Spleen (tissue), 11 donors: ENCODE results near the gene TACC3. TPM values are rescaled to one million over a fixed set of nuclear protein-coding genes. Genes with fewer than 3 reads are reported as not detected.

Experiments
- DNase-seq: peaks from one replicate; pipeline ENCODE4 v3.0.0-alpha.2; 2020
- H3K27ac ChIP-seq, 8 donors: fragments of 200-600 bp; sonication (generic) in 7 of 8; 1 replicate in 4 of 8; 2 replicates in 4 of 8; pipeline versions ENCODE4 v1.5.0 to v1.8.0; 2016 to 2021; ENCODE audit warnings: inconsistent platforms in 4 of 8, mild to moderate bottlenecking in 4 of 8, moderate library complexity in 1 of 8
- H3K27me3 ChIP-seq, 7 donors: fragments of 200-600 bp; sonication (generic) in 6 of 7; replicated peaks in 1 of 7; 1 replicate in 4 of 7; 2 replicates in 3 of 7; pipeline versions ENCODE4 v1.5.0 to v1.8.0; 2016 to 2021; ENCODE audit warnings: inconsistent platforms in 3 of 7, mild to moderate bottlenecking in 1 of 7
- H3K36me3 ChIP-seq, 6 donors: fragments of 200-600 bp; sonication (generic) in 5 of 6; 1 replicate in 4 of 6; 2 replicates in 2 of 6; pipeline versions ENCODE4 v1.5.0 to v1.8.0; 2016 to 2021; ENCODE audit warnings: inconsistent platforms in 2 of 6
- H3K4me1 ChIP-seq, 6 donors: fragments of 200-600 bp; sonication (generic) in 5 of 6; 1 replicate in 3 of 6; 2 replicates in 3 of 6; pipeline versions ENCODE4 v1.5.0 to v1.8.0; 2016 to 2021; ENCODE audit warnings: inconsistent platforms in 3 of 6
- H3K4me3 ChIP-seq, 8 donors: fragments of 200-600 bp; sonication (generic) in 7 of 8; 1 replicate in 4 of 8; 2 replicates in 4 of 8; pipeline versions ENCODE4 v1.5.0 to v1.8.0; 2016 to 2021; ENCODE audit warnings: inconsistent platforms in 4 of 8, mild to moderate bottlenecking in 4 of 8, moderate library complexity in 2 of 8
- H3K9me3 ChIP-seq, 8 donors: fragments of 200-600 bp; sonication (generic) in 7 of 8; 1 replicate in 4 of 8; 2 replicates in 4 of 8; pipeline versions ENCODE4 v1.5.0 to v1.8.0; 2016 to 2021; ENCODE audit warnings: inconsistent platforms in 4 of 8
- CTCF ChIP-seq, 11 experiments: fragments of 200-600 bp in 7 of 11; fragments of 450-650 bp in 4 of 11; sonication (generic) in 4 of 11; IDR thresholded peaks in 8 of 11; conservative IDR thresholded peaks in 3 of 11; 1 replicate in 7 of 11; 2 replicates in 4 of 11; pipeline versions ENCODE4 v1.4.0 to v1.8.0; 2016 to 2021; ENCODE audit warnings: antibody characterized with exemption in 11 of 11, inconsistent platforms in 4 of 11, mild to moderate bottlenecking in 1 of 11
- POLR2A ChIP-seq, 3 donors: fragments of 450-650 bp; IDR thresholded peaks; one replicate each; pipeline ENCODE4 v1.5.1; 2017; ENCODE audit warnings: antibody characterized with exemption in 3 of 3, mild to moderate bottlenecking in 1 of 3
- POLR2AphosphoS5 ChIP-seq, 3 donors: sonication (generic); formaldehyde crosslinking; IDR thresholded peaks; one replicate each; pipeline ENCODE4 v1.5.1; 2017; ENCODE audit warnings: antibody characterized with exemption in 3 of 3
- WGBS, 5 donors: extraction: QIAGEN DNeasy Blood & Tissue Kit in 3 of 5; methylation state at CpG; one replicate each; pipeline versions ENCODE4 v1.1.5 to v1.1.7; 2013 to 2018; 5-methylcytosine and 5-hydroxymethylcytosine counted together
- intact Hi-C: fragments of 100-400 bp; cut with DNase I; formaldehyde crosslinking; loops from one replicate; pipeline ENCODE4 v1.15.0; 2023; ENCODE audit warnings: low total_unique reads
- polyA plus RNA-seq, 3 donors: library from polyadenylated mRNA; stranded (reverse); fragments of 200-250 nt; gene quantifications; one replicate each; pipeline ENCODE4 v1.2.1, GENCODE V29; 2013
- total RNA-seq, 7 donors: library from RNA; depleted of rRNA in 3 of 7; stranded (reverse); fragments of >200 nt in 3 of 7; fragmentation: NEBNext Ultra II Directional in 4 of 7; extraction: Animal tissue kit (Norgen Biotek cat#: 25700) in 4 of 7; gene quantifications; one replicate each; pipeline versions ENCODE4 v1.1.0 to v1.2.1, GENCODE V29; 2016 to 2021
- donor health status: healthy with polysubstance abuse.
- donor health status: DM: no; HTN: no; CAD: no; lungs with moderate emphysema.
- donor health status: DM: no; HTN: no; CAD: no.
- donor health status: Bipolar disorder and iron deficiency.
- donor health status: healthy.
- donor health status: DM: no; HTN: no; CAD: no.
- donor health status: DM: yes; HTN: yes; CAD: no.

The TACC3 gene
- total and polyA plus RNA-seq, 10 donors, result 33.3 to 84.4 (median 53.4) TPM

- Histone ChIP-seq H3K27ac (peak overlapping the region in 4 of 8 donors; percentile 99 to 100 (median 100)), H3K36me3 (peaks cover 0 to 39% (median 17%) of the 10 kb centered on the region in 6 donors), H3K4me3 (no peak overlapping the region), H3K4me1 (peaks cover 42 to 83% (median 79%) of the 10 kb centered on the region in 6 donors), H3K9me3 (no peaks in the 10 kb centered on the region), H3K27me3 (no peaks in the 10 kb centered on the region)
- peak; percentile 77 for DNase-seq
- WGBS, 5 donors, result 79 to 86% (median 83%) methylated on average over 13 to 15 of the region's 15 CpGs
- TF ChIP-seq CTCF (IDR thresholded peaks at IDR 0.05 in 8 of 11, conservative IDR thresholded peaks at IDR 0.05 in 3 of 11) (no peak), POLR2AphosphoS5 (IDR thresholded peaks at IDR 0.05) (peak in 1 of 3 donors; percentile 2), POLR2A (IDR thresholded peaks at IDR 0.05) (no peak)
- intact Hi-C loops, result no loop called here
These were observed 5.0 kb upstream of the TACC3 start for GRCh38 chr4:1716065-1716945.

- peaks cover 51 to 90% (median 87%) of the 10 kb centered on the region in 6 donors for H3K4me1 ChIP-seq
- intact Hi-C loops, result no loop called here
- peak; percentile 82 for DNase-seq
These were observed 3.9 kb upstream of the TACC3 start for GRCh38 chr4:1717129-1718094.

GRCh38 chr4:1718095-1718850 lies 3.0 kb upstream of the TACC3 start:
- WGBS, 5 donors, result 57 to 86% (median 73%) methylated on average over 26 to 31 of the region's 31 CpGs
- H3K27ac ChIP-seq, result peak overlapping the region; percentile 9 to 100 (median 82)
- no peak overlapping the region for H3K4me3 ChIP-seq
- intact Hi-C loops, result no loop called here
- H3K4me1 ChIP-seq, result peaks cover 49 to 93% (median 89%) of the 10 kb centered on the region in 6 donors
- DNase-seq, result peak; percentile 85
- no peaks in the 10 kb centered on the region for H3K9me3 ChIP-seq
- no peak for TF ChIP-seq POLR2A (IDR thresholded peaks at IDR 0.05)
- peak; percentile 56 to 82 (median 71) for TF ChIP-seq POLR2AphosphoS5 (IDR thresholded peaks at IDR 0.05)
- TF ChIP-seq CTCF (IDR thresholded peaks at IDR 0.05 in 8 of 11, conservative IDR thresholded peaks at IDR 0.05 in 3 of 11), result no peak
- peaks cover 0 to 39% (median 17%) of the 10 kb centered on the region in 6 donors for H3K36me3 ChIP-seq
- no peaks in the 10 kb centered on the region for H3K27me3 ChIP-seq

More at GRCh38 chr4:1717129-1718094, 3.9 kb upstream of the TACC3 start:
- H3K36me3 ChIP-seq, result peaks cover 0 to 39% (median 17%) of the 10 kb centered on the region in 6 donors
- TF ChIP-seq CTCF (IDR thresholded peaks at IDR 0.05 in 8 of 11, conservative IDR thresholded peaks at IDR 0.05 in 3 of 11) (no peak), POLR2AphosphoS5 (IDR thresholded peaks at IDR 0.05) (peak in 2 of 3 donors; percentile 50 to 60)
- no peak overlapping the region for H3K4me3 ChIP-seq
- no peaks in the 10 kb centered on the region for H3K9me3 ChIP-seq
- H3K27ac ChIP-seq, result peak overlapping the region in 6 of 8 donors; percentile 9 to 100 (median 96)
- 89 to 97% (median 93%) methylated on average over 14 to 32 of the region's 32 CpGs for WGBS, 5 donors
- H3K27me3 ChIP-seq, result no peaks in the 10 kb centered on the region
